IMR-90 (cell line): ENCODE data around the gene SYT17. TPM values are rescaled to one million over a fixed set of nuclear protein-coding genes. Genes with fewer than 3 reads are reported as not detected.

Source experiments
- ATAC-seq: fragments of 200-7000 bp; cut with Tn5 transposase; 2 replicates; pipeline ENCODE4 v1.9.1; 2020; ENCODE audit warnings: low read depth, mild to moderate bottlenecking, moderate library complexity
- Bru-seq: library from RNA; stranded (reverse); fragments of 400-500 nt; gene quantifications from one replicate; lab custom pipeline; 2021; lab: Mats Ljungman, UMichigan
- BruChase-seq, 2 experiments: library from RNA; stranded (reverse); fragments of 400-500 nt; gene quantifications; one replicate each; lab custom pipeline; 2021; lab: Mats Ljungman, UMichigan
- BruUV-seq: library from RNA; stranded (reverse); fragments of 400-500 nt; replicated peaks from 2 replicates; lab custom pipeline; 2021; lab: Mats Ljungman, UMichigan
- CTCF ChIA-PET: fragments of 300-600 bp; formaldehyde crosslinking; extraction: SDS; loops from one replicate; lab custom pipeline; 2021; ENCODE audit warnings: antibody characterized with exemption; lab: Yijun Ruan, JAX
- POLR2A ChIA-PET: fragments of 300-600 bp; sonication (Branson Sonifier 250); formaldehyde crosslinking; loops from one replicate; lab custom pipeline; 2022; ENCODE audit warnings: antibody characterized with exemption; ENCODE audit not compliant: unreplicated experiment; lab: Charles Lee
- DNase-seq: peaks from one replicate; pipeline ENCODE4 v3.0.0; 2013
- H2AFZ ChIP-seq: replicated peaks from 2 replicates; pipeline ENCODE3; 2013; ENCODE audit warnings: low read length, mild to moderate bottlenecking; ENCODE audit not compliant: poor library complexity
- H2AK5ac ChIP-seq: 2 replicates; pipeline ENCODE4 v1.6.1; 2013; ENCODE audit warnings: low read depth, low read length, inconsistent platforms
- H2AK9ac ChIP-seq: replicated peaks from 2 replicates; pipeline ENCODE3; 2013; ENCODE audit warnings: mild to moderate bottlenecking, low read depth, low read length, moderate library complexity; ENCODE audit not compliant: poor library complexity
- H2BK120ac ChIP-seq: 2 replicates; pipeline ENCODE4 v1.6.1; 2013; ENCODE audit warnings: low read depth, low read length, inconsistent platforms
- H2BK15ac ChIP-seq: 3 replicates; pipeline ENCODE4 v1.6.1; 2013; ENCODE audit warnings: low read depth, low read length, inconsistent platforms
- H2BK20ac ChIP-seq: 2 replicates; pipeline ENCODE4 v1.6.1; 2013; ENCODE audit warnings: low read depth, mild to moderate bottlenecking, inconsistent platforms, low read length, moderate library complexity
- H2BK5ac ChIP-seq: 2 replicates; pipeline ENCODE4 v1.6.1; 2013; ENCODE audit warnings: mild to moderate bottlenecking, low read depth, low read length, inconsistent platforms; ENCODE audit not compliant: poor library complexity, severe bottlenecking
- H3K14ac ChIP-seq: replicated peaks from 2 replicates; pipeline ENCODE4 v1.6.1; 2013; ENCODE audit warnings: low read depth, low read length, inconsistent platforms
- H3K18ac ChIP-seq: 2 replicates; pipeline ENCODE4 v1.6.1; 2013; ENCODE audit warnings: low read depth, low read length, control low read depth
- H3K23ac ChIP-seq: 2 replicates; pipeline ENCODE4 v1.6.1; 2013; ENCODE audit warnings: low read depth, low read length, inconsistent platforms
- H3K27ac ChIP-seq: 2 replicates; pipeline ENCODE4 v1.5.1; 2013; ENCODE audit warnings: mild to moderate bottlenecking, control low read depth, low read length; ENCODE audit not compliant: insufficient read depth
- H3K27me3 ChIP-seq: 2 replicates; pipeline ENCODE4 v1.6.1; 2013; ENCODE audit warnings: low read length; ENCODE audit not compliant: control insufficient read depth, insufficient read depth
- H3K36me3 ChIP-seq: 2 replicates; pipeline ENCODE4 v1.6.1; 2013; ENCODE audit warnings: low read length, mixed read lengths; ENCODE audit not compliant: control insufficient read depth, insufficient read depth
- H3K4ac ChIP-seq: 2 replicates; pipeline ENCODE4 v1.6.1; 2013; ENCODE audit warnings: low read depth, low read length, inconsistent platforms
- H3K4me1 ChIP-seq: 2 replicates; pipeline ENCODE4 v1.6.1; 2013; ENCODE audit warnings: low read length, mixed read lengths; ENCODE audit not compliant: control insufficient read depth, insufficient read depth
- H3K4me2 ChIP-seq: 2 replicates; pipeline ENCODE4 v1.6.1; 2013; ENCODE audit warnings: low read depth, mild to moderate bottlenecking, control low read depth, low read length, moderate library complexity
- H3K4me3 ChIP-seq: 2 replicates; pipeline ENCODE4 v1.5.1; 2013; ENCODE audit warnings: low read depth, mild to moderate bottlenecking, control low read depth, low read length, moderate library complexity; ENCODE audit not compliant: insufficient read depth
- H3K56ac ChIP-seq: 2 replicates; pipeline ENCODE4 v1.6.1; 2013; ENCODE audit warnings: low read length, inconsistent platforms; ENCODE audit not compliant: insufficient read depth; ENCODE audit errors: extremely low read depth
- H3K79me1 ChIP-seq, 2 experiments: 2 replicates each; pipeline ENCODE4 v1.6.1; 2013; ENCODE audit warnings: low read length in 2 of 2, inconsistent platforms in 1 of 2, low read depth in 1 of 2
- H3K9ac ChIP-seq: 2 replicates; pipeline ENCODE4 v1.6.1; 2013; ENCODE audit warnings: low read depth, low read length, control low read depth
- H3K9me1 ChIP-seq: 2 replicates; pipeline ENCODE4 v1.6.1; 2013; ENCODE audit warnings: low read length, inconsistent platforms; ENCODE audit not compliant: insufficient read depth
- H3K9me3 ChIP-seq: 2 replicates; pipeline ENCODE4 v1.6.1; 2013; ENCODE audit warnings: low read length; ENCODE audit not compliant: control insufficient read depth, insufficient read depth
- H4K20me1 ChIP-seq: 2 replicates; pipeline ENCODE4 v1.6.1; 2013; ENCODE audit warnings: low read length, inconsistent platforms; ENCODE audit not compliant: insufficient read depth
- H4K5ac ChIP-seq: 2 replicates; pipeline ENCODE4 v1.6.1; 2013; ENCODE audit warnings: mild to moderate bottlenecking, low read depth, low read length, control low read depth
- H4K8ac ChIP-seq, 2 experiments: 2 replicates each; pipeline ENCODE4 v1.6.1; 2013; ENCODE audit warnings: low read depth in 2 of 2, low read length in 2 of 2, control low read depth in 1 of 2, inconsistent platforms in 1 of 2
- H4K91ac ChIP-seq: 2 replicates; pipeline ENCODE4 v1.6.1; 2013; ENCODE audit warnings: low read depth, low read length, inconsistent platforms; ENCODE audit not compliant: insufficient read depth
- CEBPB ChIP-seq: IDR thresholded peaks from 2 replicates; pipeline ENCODE4 v1.6.1; 2012; ENCODE audit warnings: low read depth, low read length, improper control_type of control experiment
- CHD1 ChIP-seq: IDR thresholded peaks from 2 replicates; pipeline ENCODE4 v1.6.1; 2012; ENCODE audit warnings: low read depth, low read length, improper control_type of control experiment
- CTCF ChIP-seq: conservative IDR thresholded peaks from 2 replicates; pipeline ENCODE4 v1.5.1; 2012; ENCODE audit warnings: mild to moderate bottlenecking, low read depth, low read length, improper control_type of control experiment
- FOS ChIP-seq: fragments of 150-350 bp; IDR thresholded peaks from 2 replicates; pipeline ENCODE4 v1.6.1; 2016; ENCODE audit warnings: low read depth, low read length
- MAFK ChIP-seq: IDR thresholded peaks from 2 replicates; pipeline ENCODE4 v1.6.1; 2012; ENCODE audit warnings: low read depth, low read length, improper control_type of control experiment
- MAZ ChIP-seq: IDR thresholded peaks from 2 replicates; pipeline ENCODE4 v1.6.1; 2012; ENCODE audit warnings: low read depth, mild to moderate bottlenecking, low read length, improper control_type of control experiment, moderate library complexity, borderline replicate concordance
- MXI1 ChIP-seq: IDR thresholded peaks from 2 replicates; pipeline ENCODE4 v1.6.1; 2012; ENCODE audit warnings: low read depth, mild to moderate bottlenecking, low read length, moderate library complexity, borderline replicate concordance
- NFE2L2 ChIP-seq: fragments of 150-350 bp; IDR thresholded peaks from 2 replicates; pipeline ENCODE4 v1.6.1; 2016; ENCODE audit warnings: low read depth, mild to moderate bottlenecking, low read length
- RAD21 ChIP-seq: IDR thresholded peaks from 2 replicates; pipeline ENCODE4 v1.6.1; 2012; ENCODE audit warnings: low read length, improper control_type of control experiment
- RCOR1 ChIP-seq: IDR thresholded peaks from 2 replicates; pipeline ENCODE4 v1.6.1; 2012; ENCODE audit warnings: mild to moderate bottlenecking, low read length, improper control_type of control experiment; ENCODE audit not compliant: insufficient replicate concordance
- RFX5 ChIP-seq: IDR thresholded peaks from 2 replicates; pipeline ENCODE4 v1.8.0; 2012; ENCODE audit warnings: low read depth, mild to moderate bottlenecking, low read length, moderate library complexity
- SMC3 ChIP-seq: fragments of 150-350 bp; IDR thresholded peaks from 2 replicates; pipeline ENCODE4 v1.6.1; 2016; ENCODE audit warnings: low read depth, mild to moderate bottlenecking, antibody characterized with exemption, low read length, moderate library complexity
- USF2 ChIP-seq: fragments of 150-350 bp; IDR thresholded peaks from 2 replicates; pipeline ENCODE4 v1.6.1; 2017; ENCODE audit warnings: mild to moderate bottlenecking, antibody characterized with exemption, low read length, low read depth
- WGBS, 2 experiments: methylation state at CpG; one replicate each; pipeline versions ENCODE4 v1.1.5 to v1.1.7; 2013; ENCODE audit warnings: missing lambda C conversion rate in 2 of 2; ENCODE audit not compliant: insufficient read length in 1 of 2; ENCODE audit errors: extremely low coverage in 2 of 2; 5-methylcytosine and 5-hydroxymethylcytosine counted together
- dilution Hi-C: fragments of 300-500 bp; cut with HindIII; formaldehyde crosslinking; loops from one replicate; pipeline ENCODE4 v1.14.3; 2018; ENCODE audit warnings: low sequenced_read_pairs; ENCODE audit not compliant: unreplicated experiment
- in situ Hi-C: fragments of 300-500 bp; cut with MboI; formaldehyde crosslinking; loops from 3 replicates; pipeline ENCODE4 v1.14.3; 2019; ENCODE audit warnings: low sequenced_read_pairs, inconsistent platforms, mixed read lengths
- intact Hi-C: fragments of 100-400 bp; cut with micrococcal nuclease; formaldehyde crosslinking; loops from 2 replicates; pipeline ENCODE4 v1.10.0; 2022
- long read RNA-seq: library from polyadenylated mRNA; unstranded; transcript quantifications from one replicate; pipeline ENCODE4 v2.0.0, GENCODE V29; 2021; ENCODE audit not compliant: unreplicated experiment
- polyA plus RNA-seq, 3 experiments: library from polyadenylated mRNA; depleted of rRNA; stranded (reverse); fragments of >200 nt; gene quantifications; 2 replicates each; pipeline ENCODE4 v1.2.3, GENCODE V29; 2012; ENCODE audit warnings: low replicate concordance in 1 of 3
- total RNA-seq: library from RNA; depleted of rRNA; stranded (reverse); fragments of >200 nt; gene quantifications from 2 replicates; pipeline ENCODE4 v1.2.3, GENCODE V29; 2012; rRNA removed

The SYT17 gene
- total RNA-seq (not detected in 2 replicates), polyA plus RNA-seq (2012; rRNA removed) (not detected in 2 replicates), Bru-seq, nascent RNA (percentile 18 among the genes with signal in this experiment), BruChase-seq, experiment 1, labeled RNA remaining after a 6-hour chase (percentile 23 among the genes with signal in this experiment), BruChase-seq, experiment 2, labeled RNA remaining after a 2-hour chase (percentile 21 among the genes with signal in this experiment)
- 0.05 and 0.57 TPM in 2 replicates for polyA plus RNA-seq (2012; cell fraction: cytosol; rRNA removed)
- polyA plus RNA-seq (2012; cell fraction: nucleus; rRNA removed; ENCODE audit: low replicate concordance) = 0.22 and 0.24 TPM in 2 replicates
- long read RNA-seq = 0 reads

- H4K91ac ChIP-seq = no peak within 1 kb of the TSS
- peak within 1 kb of the TSS; percentile 62 for H2AK9ac ChIP-seq
- no peak within 1 kb of the TSS for H3K27ac ChIP-seq
- intact Hi-C loops = loop anchor here (1.0 to 5.0 kb wide), 3 partner anchors 82 to 334 kb away; no protein-coding TSS in a partner anchor
- H3K36me3 ChIP-seq = no peaks in the 10 kb centered on the region
- ChIA-PET CTCF (no interaction called here), POLR2A (no interaction called here)
- no peak within 1 kb of the TSS for H2BK15ac ChIP-seq
- no peak within 1 kb of the TSS for H2AK5ac ChIP-seq
- no TSS peak for BruUV-seq
- peaks cover 35% of the 10 kb centered on the region for H3K27me3 ChIP-seq
- H3K9me1 ChIP-seq = no peaks in the 10 kb centered on the region
- peak within 1 kb of the TSS; percentile 37; the same call in 1 of the 2 replicates for H2BK20ac ChIP-seq
- H3K9me3 ChIP-seq = no peaks in the 10 kb centered on the region; the same call in 1 of the 2 replicates
- H3K79me1 ChIP-seq = no peaks in the 10 kb centered on the region
- peak within 1 kb of the TSS; percentile 97 for H3K4me2 ChIP-seq
- H2BK120ac ChIP-seq = no peak within 1 kb of the TSS; the same call in 1 of the 2 replicates
- DNase-seq (peak; percentile 48), ATAC-seq (peak; percentile 97)
- 1% methylated on average over 13 of the region's 63 CpGs; no CpG with 5 or more reads in 1 of the 2 experiments for WGBS, 2 experiments
- H3K4me3 ChIP-seq = peak within 1 kb of the TSS; percentile 43
- no peak within 1 kb of the TSS for H2BK5ac ChIP-seq
- no peak within 1 kb of the TSS for H4K8ac ChIP-seq
- H3K56ac ChIP-seq = no peak within 1 kb of the TSS
- H3K9ac ChIP-seq = no peak within 1 kb of the TSS
- H3K4ac ChIP-seq = no peak within 1 kb of the TSS
- peak within 1 kb of the TSS; percentile 92 for H2AFZ ChIP-seq
- H3K14ac ChIP-seq = no peak within 1 kb of the TSS
- dilution Hi-C loops = no loop called here
- in situ Hi-C loops = no loop called here
- H3K23ac ChIP-seq = no peak within 1 kb of the TSS
- TF ChIP-seq NFE2L2 = no peak
- TF ChIP-seq FOS = no peak
- TF ChIP-seq CTCF = peak; percentile 79
- no peak for TF ChIP-seq MAFK
- peak; percentile 71 for TF ChIP-seq RAD21
- no peak for TF ChIP-seq RCOR1
- peak; percentile 63 for TF ChIP-seq SMC3
- no peak for TF ChIP-seq USF2
- peak; percentile 23; the same call in 1 of the 2 replicates for TF ChIP-seq MAZ
- TF ChIP-seq RFX5 = no peak
- no peak for TF ChIP-seq CEBPB
- TF ChIP-seq MXI1 = peak; percentile 78; the same call in 1 of the 2 replicates
- no peak for TF ChIP-seq CHD1
- H3K4me1 ChIP-seq = peaks cover 2% of the 10 kb centered on the region
- H3K18ac ChIP-seq = no peak within 1 kb of the TSS
- no peak within 1 kb of the TSS for H4K5ac ChIP-seq
- no peaks in the 10 kb centered on the region for H4K20me1 ChIP-seq
Observed at GRCh38 chr16:19167710-19168370, at the start of gene SYT17. Gene SYT17 (plus strand): TSS chr16:19168240. CDS start chr16:19168647, 407 bp downstream.
